Measurements from ENCODE around the gene RELN. TPM values are rescaled to one million over a fixed set of nuclear protein-coding genes. Genes with fewer than 3 reads are reported as not detected.

Gene RELN
- polyA plus RNA-seq, 2 donors, result 0.10 to 0.65 TPM

GRCh38 chr7:103680161-103681144, 309.0 kb downstream of the RELN start:
- Histone ChIP-seq H3K27me3 (ENCODE audit: control insufficient read depth in 1 of 2, insufficient read depth in 2 of 2, low read length in 2 of 2) (no peaks in the 10 kb centered on the region), H3K27ac (ENCODE audit: low read depth in 2 of 2, low read length in 1 of 2) (no peak overlapping the region), H3K9me3 (ENCODE audit: control insufficient read depth in 2 of 2, insufficient read depth in 1 of 2, low read depth in 1 of 2, low read length in 1 of 2) (no peaks in the 10 kb centered on the region), H3K4me3 (ENCODE audit: low read depth in 1 of 2, low read length in 2 of 2) (no peak overlapping the region), H3K36me3 (ENCODE audit: control insufficient read depth in 2 of 2, insufficient read depth in 2 of 2, low read length in 1 of 2) (no peaks in the 10 kb centered on the region), H3K4me1 (ENCODE audit: control insufficient read depth in 2 of 2, insufficient read depth in 2 of 2, low read length in 1 of 2) (no peaks in the 10 kb centered on the region)
- WGBS, 2 donors, result 55 to 62% methylated on average over 6 of the region's 6 CpGs

DNA sequence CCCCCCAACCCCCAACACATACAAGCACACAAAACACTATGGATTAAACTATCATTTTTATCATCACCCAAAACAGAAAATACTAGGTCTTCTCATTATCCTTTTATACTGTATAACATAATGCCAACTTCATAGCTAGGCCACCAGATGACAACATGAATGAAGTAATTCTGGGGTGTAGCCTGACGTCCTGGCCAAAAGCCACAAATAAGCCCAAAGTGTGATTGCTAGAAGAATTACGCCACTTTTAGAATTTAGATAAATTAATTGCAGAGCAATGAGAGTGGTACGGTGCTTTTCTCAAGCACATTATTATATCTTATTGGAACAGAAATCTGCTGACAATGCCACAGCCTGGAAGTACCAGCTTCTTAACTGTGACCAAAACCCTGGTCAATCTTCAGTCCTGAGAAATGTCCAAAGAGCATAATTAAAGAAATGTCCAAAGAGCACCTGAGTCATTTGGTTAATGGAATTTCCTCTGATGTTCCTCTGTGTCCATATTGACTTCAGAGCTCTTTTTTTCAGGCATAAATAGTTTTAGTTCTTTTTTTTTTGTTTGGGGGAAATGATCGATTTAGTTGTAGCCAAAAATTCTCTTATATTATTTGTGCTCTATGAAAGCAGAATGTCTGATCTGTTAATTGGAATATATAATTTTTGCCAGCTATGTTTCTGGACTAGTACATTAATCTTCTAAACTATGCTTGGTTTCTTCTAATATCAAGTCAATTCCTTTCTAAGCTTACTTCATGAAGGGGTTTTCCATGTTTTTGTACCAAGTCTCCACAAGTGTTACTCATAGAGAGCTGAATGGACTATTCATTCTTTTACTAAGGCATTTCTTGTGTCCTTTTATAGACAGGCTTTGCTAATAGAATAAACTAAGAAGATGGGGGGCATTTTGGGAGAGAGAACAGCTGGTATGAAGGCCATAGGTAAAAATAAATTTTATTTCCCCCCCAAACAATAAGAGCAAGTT, 310.0 kb downstream of the RELN start:
- H3K27me3 ChIP-seq (ENCODE audit: control insufficient read depth in 1 of 2, insufficient read depth in 2 of 2, low read length in 2 of 2), result no peaks in the 10 kb centered on the region
- H3K9me3 ChIP-seq (ENCODE audit: control insufficient read depth in 2 of 2, insufficient read depth in 1 of 2, low read depth in 1 of 2, low read length in 1 of 2), result no peaks in the 10 kb centered on the region
- H3K4me1 ChIP-seq (ENCODE audit: control insufficient read depth in 2 of 2, insufficient read depth in 2 of 2, low read length in 1 of 2), result no peaks in the 10 kb centered on the region
- no peak overlapping the region for H3K27ac ChIP-seq (ENCODE audit: low read depth in 2 of 2, low read length in 1 of 2)
- no peaks in the 10 kb centered on the region for H3K36me3 ChIP-seq (ENCODE audit: control insufficient read depth in 2 of 2, insufficient read depth in 2 of 2, low read length in 1 of 2)
- no peak overlapping the region for H3K4me3 ChIP-seq (ENCODE audit: low read depth in 1 of 2, low read length in 2 of 2)
- 71 to 79% methylated on average over 4 of the region's 4 CpGs for WGBS, 2 donors

DNA sequence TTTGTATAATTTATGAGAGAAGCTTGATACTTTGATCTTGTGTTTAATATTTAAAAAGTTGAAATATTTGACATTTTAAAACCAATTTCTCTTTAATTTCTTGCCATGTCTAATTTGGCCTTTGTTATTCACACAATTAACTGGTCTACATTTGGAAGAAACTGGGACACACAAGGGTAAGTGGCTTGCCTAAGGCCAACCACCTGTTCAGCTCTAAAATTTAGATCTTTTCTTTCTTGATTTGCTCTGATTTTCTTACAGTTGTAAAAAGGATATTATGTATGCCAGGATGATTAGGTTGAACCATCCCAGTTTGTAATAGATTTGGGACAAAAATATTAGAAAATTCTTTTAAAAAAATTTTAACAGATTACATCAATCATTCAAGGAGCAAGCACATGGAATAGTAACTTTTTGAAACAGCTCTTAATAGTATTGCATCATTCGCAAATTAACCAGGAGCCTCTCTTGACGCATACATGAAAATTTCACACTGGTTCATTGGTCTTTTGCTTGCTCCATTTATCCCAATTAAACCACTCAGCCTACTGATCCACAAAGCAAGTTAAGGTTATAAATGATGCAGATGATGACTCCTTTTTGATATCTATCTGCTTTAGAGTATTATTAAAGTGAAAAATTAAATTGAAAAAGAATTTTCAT, 321.0 kb downstream of the RELN start:
- 83 to 95% methylated on average over 2 of the region's 2 CpGs for WGBS, 2 donors
- Histone ChIP-seq H3K9me3 (ENCODE audit: control insufficient read depth in 2 of 2, insufficient read depth in 1 of 2, low read depth in 1 of 2, low read length in 1 of 2) (no peaks in the 10 kb centered on the region), H3K27ac (ENCODE audit: low read depth in 2 of 2, low read length in 1 of 2) (no peak overlapping the region), H3K27me3 (ENCODE audit: control insufficient read depth in 1 of 2, insufficient read depth in 2 of 2, low read length in 2 of 2) (no peaks in the 10 kb centered on the region), H3K4me1 (ENCODE audit: control insufficient read depth in 2 of 2, insufficient read depth in 2 of 2, low read length in 1 of 2) (no peaks in the 10 kb centered on the region), H3K4me3 (ENCODE audit: low read depth in 1 of 2, low read length in 2 of 2) (no peak overlapping the region), H3K36me3 (ENCODE audit: control insufficient read depth in 2 of 2, insufficient read depth in 2 of 2, low read length in 1 of 2) (no peaks in the 10 kb centered on the region)

DNA sequence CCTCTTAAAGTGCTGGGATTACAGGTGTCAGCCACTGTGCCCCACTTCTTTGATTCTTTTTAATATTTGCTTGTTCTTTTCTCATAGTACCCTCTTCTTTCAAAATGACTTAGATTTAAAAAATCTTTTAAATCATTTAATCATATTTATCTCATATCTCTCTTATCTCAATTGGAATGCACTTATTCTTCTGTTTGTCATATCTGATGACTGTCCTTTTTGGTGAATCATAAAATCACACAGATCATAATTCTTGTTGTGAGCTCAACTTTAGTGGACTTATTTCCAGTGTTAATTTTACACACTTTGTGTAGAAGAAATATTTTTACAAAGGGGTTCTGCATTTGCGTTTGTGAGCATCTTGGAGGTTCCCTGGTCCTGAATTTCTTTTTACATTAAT, 323.1 kb downstream of the RELN start:
- no peak overlapping the region for H3K27ac ChIP-seq (ENCODE audit: low read depth in 2 of 2, low read length in 1 of 2)
- 80 to 89% methylated on average over 1 of the region's 1 CpG for WGBS, 2 donors
- H3K4me3 ChIP-seq (ENCODE audit: low read depth in 1 of 2, low read length in 2 of 2), result no peak overlapping the region
- no peaks in the 10 kb centered on the region for H3K9me3 ChIP-seq (ENCODE audit: control insufficient read depth in 2 of 2, insufficient read depth in 1 of 2, low read depth in 1 of 2, low read length in 1 of 2)
- no peaks in the 10 kb centered on the region for H3K36me3 ChIP-seq (ENCODE audit: control insufficient read depth in 2 of 2, insufficient read depth in 2 of 2, low read length in 1 of 2)
- no peaks in the 10 kb centered on the region for H3K27me3 ChIP-seq (ENCODE audit: control insufficient read depth in 1 of 2, insufficient read depth in 2 of 2, low read length in 2 of 2)
- no peaks in the 10 kb centered on the region for H3K4me1 ChIP-seq (ENCODE audit: control insufficient read depth in 2 of 2, insufficient read depth in 2 of 2, low read length in 1 of 2)

DNA sequence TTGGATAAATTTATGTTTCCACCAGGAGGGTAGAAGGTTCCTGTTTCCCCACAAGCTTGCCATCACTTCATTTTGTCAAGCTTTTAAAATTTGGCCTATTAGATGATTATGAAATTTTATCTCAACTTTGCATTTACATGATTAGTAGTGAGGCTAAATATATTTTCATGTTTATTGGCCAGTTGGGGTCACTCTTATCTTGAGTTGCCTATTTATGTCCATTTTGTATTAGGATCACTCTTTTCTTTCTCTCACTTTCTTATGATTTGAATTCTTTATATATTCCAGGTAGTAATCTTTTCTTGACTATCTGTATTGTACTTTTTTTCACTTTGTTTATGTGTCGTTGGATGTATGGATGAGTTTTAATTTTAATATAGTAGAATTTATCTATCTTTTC, 324.9 kb downstream of the RELN start:
- Histone ChIP-seq H3K4me1 (ENCODE audit: control insufficient read depth in 2 of 2, insufficient read depth in 2 of 2, low read length in 1 of 2) (no peaks in the 10 kb centered on the region), H3K27me3 (ENCODE audit: control insufficient read depth in 1 of 2, insufficient read depth in 2 of 2, low read length in 2 of 2) (no peaks in the 10 kb centered on the region), H3K36me3 (ENCODE audit: control insufficient read depth in 2 of 2, insufficient read depth in 2 of 2, low read length in 1 of 2) (no peaks in the 10 kb centered on the region), H3K27ac (ENCODE audit: low read depth in 2 of 2, low read length in 1 of 2) (no peak overlapping the region), H3K4me3 (ENCODE audit: low read depth in 1 of 2, low read length in 2 of 2) (no peak overlapping the region), H3K9me3 (ENCODE audit: control insufficient read depth in 2 of 2, insufficient read depth in 1 of 2, low read depth in 1 of 2, low read length in 1 of 2) (no peaks in the 10 kb centered on the region)
- 88 to 89% methylated on average over 1 of the region's 1 CpG for WGBS, 2 donors

- 62 to 64% methylated on average over 7 of the region's 7 CpGs for WGBS, 2 donors
Observed at GRCh38 chr7:103660455-103661371, 328.7 kb downstream of the RELN start.

DNA sequence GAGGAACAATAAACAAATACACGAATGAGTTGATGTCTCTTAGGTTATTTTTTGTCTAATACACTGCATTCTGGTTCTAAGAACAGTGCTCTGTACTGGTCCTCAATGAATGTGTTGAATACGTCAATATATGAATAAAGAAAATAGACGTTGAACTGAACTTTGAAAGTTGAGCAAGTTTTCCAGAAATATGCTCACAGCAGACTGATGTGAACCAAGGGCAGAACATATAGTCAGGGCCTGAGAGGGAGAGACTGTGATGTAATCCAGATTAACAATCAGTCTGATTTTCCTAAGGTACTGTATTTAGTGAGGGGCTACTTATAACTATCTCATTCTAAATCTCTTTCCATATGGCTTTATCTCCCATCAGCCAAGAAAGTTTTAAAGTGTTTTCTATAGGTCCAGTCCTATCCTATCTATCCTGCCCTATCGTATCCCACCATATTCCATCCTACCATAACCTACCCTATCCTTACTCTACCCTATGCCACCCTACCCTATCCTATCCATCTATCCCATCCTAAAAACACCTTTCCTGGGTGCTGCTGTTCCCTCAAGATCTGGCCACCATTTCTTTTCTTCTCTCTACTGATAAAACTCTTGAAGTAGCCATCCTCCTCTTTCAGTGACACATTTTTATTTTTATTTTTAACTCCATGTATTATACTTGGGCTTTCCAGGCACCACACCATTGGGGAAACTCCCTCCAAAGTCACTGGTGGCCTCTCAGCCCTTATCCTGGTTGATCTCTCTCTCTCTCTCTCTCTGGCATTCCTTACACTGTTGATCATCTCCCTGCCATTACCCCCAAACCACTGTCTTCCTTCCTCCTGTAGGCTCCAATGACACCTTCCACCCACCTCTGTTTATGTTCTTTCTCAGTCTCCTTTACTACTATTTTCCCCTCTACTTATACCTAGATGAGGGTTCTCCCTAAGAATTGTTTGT, 331.1 kb downstream of the RELN start:
- H3K27me3 ChIP-seq (ENCODE audit: control insufficient read depth in 1 of 2, insufficient read depth in 2 of 2, low read length in 2 of 2), result no peaks in the 10 kb centered on the region
- H3K36me3 ChIP-seq (ENCODE audit: control insufficient read depth in 2 of 2, insufficient read depth in 2 of 2, low read length in 1 of 2), result no peaks in the 10 kb centered on the region
- no peaks in the 10 kb centered on the region for H3K4me1 ChIP-seq (ENCODE audit: control insufficient read depth in 2 of 2, insufficient read depth in 2 of 2, low read length in 1 of 2)
- H3K4me3 ChIP-seq (ENCODE audit: low read depth in 1 of 2, low read length in 2 of 2), result no peak overlapping the region
- H3K9me3 ChIP-seq (ENCODE audit: control insufficient read depth in 2 of 2, insufficient read depth in 1 of 2, low read depth in 1 of 2, low read length in 1 of 2), result no peaks in the 10 kb centered on the region
- no peak overlapping the region for H3K27ac ChIP-seq (ENCODE audit: low read depth in 2 of 2, low read length in 1 of 2)
- WGBS, 2 donors, result 80 to 81% methylated on average over 4 of the region's 4 CpGs

More at GRCh38 chr7:103660455-103661371, 328.7 kb downstream of the RELN start:
- Histone ChIP-seq H3K4me3 (ENCODE audit: low read depth in 1 of 2, low read length in 2 of 2) (no peak overlapping the region), H3K36me3 (ENCODE audit: control insufficient read depth in 2 of 2, insufficient read depth in 2 of 2, low read length in 1 of 2) (no peaks in the 10 kb centered on the region), H3K4me1 (ENCODE audit: control insufficient read depth in 2 of 2, insufficient read depth in 2 of 2, low read length in 1 of 2) (no peaks in the 10 kb centered on the region), H3K9me3 (ENCODE audit: control insufficient read depth in 2 of 2, insufficient read depth in 1 of 2, low read depth in 1 of 2, low read length in 1 of 2) (no peaks in the 10 kb centered on the region), H3K27me3 (ENCODE audit: control insufficient read depth in 1 of 2, insufficient read depth in 2 of 2, low read length in 2 of 2) (no peaks in the 10 kb centered on the region), H3K27ac (ENCODE audit: low read depth in 2 of 2, low read length in 1 of 2) (no peak overlapping the region)

DNA sequence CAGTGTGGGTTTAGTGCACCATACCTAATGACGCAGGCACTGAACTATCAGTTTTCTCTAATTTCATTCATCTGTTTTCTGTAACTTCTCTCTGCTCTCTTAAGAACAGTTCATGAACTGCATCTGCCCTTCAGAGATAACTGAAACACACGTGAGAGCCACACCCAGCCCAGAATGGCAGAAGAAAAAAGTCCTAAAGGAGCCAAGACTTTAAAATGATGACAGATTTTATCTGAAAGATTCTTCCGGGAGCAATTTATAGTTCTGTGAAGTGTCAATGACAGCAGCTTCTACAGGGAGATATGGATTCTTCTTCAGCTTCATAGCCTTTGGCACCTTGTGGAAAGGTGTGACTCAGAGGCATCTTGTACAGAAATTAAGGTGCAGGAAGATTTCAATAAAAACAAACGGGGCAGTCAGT, 332.0 kb downstream of the RELN start:
- no peaks in the 10 kb centered on the region for H3K4me1 ChIP-seq (ENCODE audit: control insufficient read depth in 2 of 2, insufficient read depth in 2 of 2, low read length in 1 of 2)
- H3K4me3 ChIP-seq (ENCODE audit: low read depth in 1 of 2, low read length in 2 of 2), result no peak overlapping the region
- H3K36me3 ChIP-seq (ENCODE audit: control insufficient read depth in 2 of 2, insufficient read depth in 2 of 2, low read length in 1 of 2), result no peaks in the 10 kb centered on the region
- H3K9me3 ChIP-seq (ENCODE audit: control insufficient read depth in 2 of 2, insufficient read depth in 1 of 2, low read depth in 1 of 2, low read length in 1 of 2), result no peaks in the 10 kb centered on the region
- no peaks in the 10 kb centered on the region for H3K27me3 ChIP-seq (ENCODE audit: control insufficient read depth in 1 of 2, insufficient read depth in 2 of 2, low read length in 2 of 2)
- no peak overlapping the region for H3K27ac ChIP-seq (ENCODE audit: low read depth in 2 of 2, low read length in 1 of 2)
- WGBS, 2 donors, result 49 to 53% methylated on average over 4 of the region's 4 CpGs
